Endothelial cell of umbilical vein (primary cell): ENCODE results near the gene SLC25A44. TPM values are rescaled to one million over a fixed set of nuclear protein-coding genes. Genes with fewer than 3 reads are reported as not detected.

ENCODE experiments used
- BruUV-seq: library from RNA; stranded (reverse); fragments of 400-500 nt; replicated peaks from 2 replicates; lab custom pipeline; 2021; lab: Mats Ljungman, UMichigan
- CTCF ChIA-PET: fragments of 300-600, 350-600 bp; sonication (Branson Sonifier 250); formaldehyde crosslinking; loops from one replicate; lab custom pipeline; 2021; ENCODE audit warnings: antibody characterized with exemption, inconsistent platforms; lab: Charles Lee
- POLR2A ChIA-PET: fragments of 300-600, 350-600 bp; sonication (Branson Sonifier 250); formaldehyde crosslinking; loops from one replicate; lab custom pipeline; 2021; ENCODE audit warnings: antibody characterized with exemption, inconsistent platforms; lab: Charles Lee
- DNase-seq: peaks from one replicate; pipeline ENCODE4 v3.0.0-alpha.2; 2011; ENCODE audit warnings: low read depth, low spot score
- FAIRE-seq: peaks from 2 replicates; lab custom pipeline; 2011; peaks lifted over from hg19 to GRCh38; lab: Jason Lieb, UNC
- H2AFZ ChIP-seq: 2 replicates; pipeline ENCODE4 v1.6.0; 2012; ENCODE audit warnings: low read depth, low read length, control low read depth, inconsistent platforms
- H3K27ac ChIP-seq: 2 replicates; pipeline ENCODE4 v1.5.1; 2011; ENCODE audit warnings: low read depth, mild to moderate bottlenecking, control low read depth, low read length, moderate library complexity; ENCODE audit not compliant: insufficient read depth
- H3K27me3 ChIP-seq, 2 experiments: 2 replicates each; pipeline versions ENCODE4 v1.6.0 to v1.6.1; 2011; ENCODE audit warnings: low read length in 2 of 2, mixed read lengths in 1 of 2; ENCODE audit not compliant: control insufficient read depth in 2 of 2, insufficient read depth in 2 of 2
- H3K36me3 ChIP-seq, 2 experiments: 2 replicates in 1 of 2; 3 replicates in 1 of 2; pipeline ENCODE4 v1.5.1; 2011; ENCODE audit warnings: low read length in 2 of 2, mild to moderate bottlenecking in 1 of 2, moderate library complexity in 1 of 2; ENCODE audit not compliant: control insufficient read depth in 2 of 2, insufficient read depth in 2 of 2; ENCODE audit errors: extremely low read depth in 1 of 2
- H3K4me1 ChIP-seq: 3 replicates; pipeline ENCODE4 v1.5.1; 2011; ENCODE audit warnings: mild to moderate bottlenecking, low read length; ENCODE audit not compliant: control insufficient read depth, insufficient read depth; ENCODE audit errors: extremely low read depth
- H3K4me2 ChIP-seq: 2 replicates; pipeline ENCODE4 v1.6.1; 2011; ENCODE audit warnings: low read length, control low read depth, mixed read lengths; ENCODE audit not compliant: insufficient read depth
- H3K4me3 ChIP-seq, 3 experiments: fragments of 200-600 bp in 1 of 3; sonication (generic), shearing (Covaris generic) in 1 of 3; replicated peaks in 1 of 3; 2 replicates each; pipeline ENCODE4 v1.5.1; 2011 to 2016; ENCODE audit warnings: control low read depth in 3 of 3, low read length in 3 of 3, mild to moderate bottlenecking in 2 of 3, inconsistent platforms in 1 of 3, low read depth in 1 of 3, moderate library complexity in 1 of 3; ENCODE audit not compliant: insufficient read depth in 1 of 3
- H3K79me2 ChIP-seq: 2 replicates; pipeline ENCODE4 v1.6.0; 2012; ENCODE audit warnings: low read length, inconsistent platforms; ENCODE audit not compliant: control insufficient read depth, insufficient read depth
- H3K9ac ChIP-seq: replicated peaks from 2 replicates; pipeline ENCODE3; 2011; ENCODE audit warnings: low read length, control low read depth; ENCODE audit not compliant: insufficient read depth; ENCODE audit errors: extremely low read depth
- H3K9me1 ChIP-seq: replicated peaks from 3 replicates; pipeline ENCODE4 v1.6.0; 2011; ENCODE audit warnings: mild to moderate bottlenecking, low read length; ENCODE audit not compliant: control insufficient read depth, insufficient read depth; ENCODE audit errors: extremely low read depth
- H3K9me3 ChIP-seq: replicated peaks from 2 replicates; pipeline ENCODE4 v1.5.1; 2012; ENCODE audit warnings: low read length, inconsistent platforms; ENCODE audit not compliant: control insufficient read depth, insufficient read depth
- H4K20me1 ChIP-seq: replicated peaks from 2 replicates; pipeline ENCODE3; 2011; ENCODE audit warnings: mild to moderate bottlenecking, low read length; ENCODE audit not compliant: control insufficient read depth, insufficient read depth; ENCODE audit errors: extremely low read depth
- CTCF ChIP-seq, 2 donors: IDR thresholded peaks; 1 replicate in 1 of 2; 2 replicates in 1 of 2; pipeline ENCODE4 v1.5.1; 2011; ENCODE audit warnings: low read length in 2 of 2, mild to moderate bottlenecking in 2 of 2, moderate library complexity in 2 of 2, control low read depth in 1 of 2, inconsistent platforms in 1 of 2, low read depth in 1 of 2; ENCODE audit not compliant: insufficient read depth in 1 of 2; ENCODE audit errors: extremely low read depth in 1 of 2
- EZH2 ChIP-seq: IDR thresholded peaks from 2 replicates; pipeline ENCODE4 v1.6.1; 2012; ENCODE audit warnings: borderline replicate concordance, low read depth, mild to moderate bottlenecking, moderate library complexity, low read length, inconsistent platforms; ENCODE audit not compliant: severe bottlenecking
- FOS ChIP-seq: IDR thresholded peaks from 2 replicates; pipeline ENCODE4 v1.6.1; 2011; ENCODE audit warnings: mild to moderate bottlenecking, low read length, moderate library complexity, borderline replicate concordance; ENCODE audit not compliant: insufficient read depth
- GATA2 ChIP-seq: IDR thresholded peaks from 2 replicates; pipeline ENCODE4 v1.7.0; 2011; ENCODE audit warnings: low read depth, mild to moderate bottlenecking, moderate library complexity, mixed read lengths, low read length; ENCODE audit not compliant: insufficient read length, insufficient read depth
- JUN ChIP-seq: IDR thresholded peaks from 2 replicates; pipeline ENCODE4 v1.6.1; 2011; ENCODE audit warnings: borderline replicate concordance, low read depth; ENCODE audit not compliant: insufficient read length, insufficient read depth
- MAX ChIP-seq: IDR thresholded peaks from 2 replicates; pipeline ENCODE4 v1.6.1; 2011; ENCODE audit not compliant: insufficient read depth, insufficient read length
- MYC ChIP-seq: IDR thresholded peaks from one replicate; pipeline ENCODE4 v1.6.1; 2011; ENCODE audit warnings: mild to moderate bottlenecking, low read depth, low read length
- POLR2A ChIP-seq: IDR thresholded peaks from 2 replicates; pipeline ENCODE4 v1.6.1; 2012; ENCODE audit warnings: low read depth, mild to moderate bottlenecking, control low read depth, low read length
- POLR2AphosphoS5 ChIP-seq: IDR thresholded peaks from 2 replicates; pipeline ENCODE4 v1.6.1; 2012; ENCODE audit warnings: low read depth, mild to moderate bottlenecking, control low read depth, low read length, moderate library complexity; ENCODE audit not compliant: insufficient read depth
- dilution Hi-C: fragments of 300-500 bp; cut with MboI; formaldehyde crosslinking; loops from one replicate; pipeline ENCODE4 v1.15.0; 2019; ENCODE audit warnings: low sequenced_read_pairs; ENCODE audit not compliant: extremely low pct_ligation_motif_present
- intact Hi-C: fragments of 100-400 bp; cut with micrococcal nuclease; formaldehyde crosslinking; loops from one replicate; pipeline ENCODE4 v1.10.0; 2022
- polyA plus RNA-seq, 4 experiments: library from polyadenylated mRNA; depleted of rRNA in 3 of 4; stranded (reverse) in 3 of 4; unstranded in 1 of 4; fragments of >200 nt; gene quantifications; 2 replicates each; pipeline versions ENCODE4 v1.2.1 to v1.2.3, GENCODE V29; 2011 to 2012; ENCODE audit warnings: missing spikeins in 1 of 4
- total RNA-seq: library from RNA; stranded (reverse); gene quantifications from 2 replicates; pipeline ENCODE4 v1.2.3, GENCODE V29; 2021

Gene SLC25A44
- total and polyA plus RNA-seq, 2 donors (not counting 3 experiments of a cell fraction or from before 2014, with no cell fraction given): 24.0 to 30.6 TPM

- Histone ChIP-seq H3K4me1 (peaks cover 20% of the 10 kb centered on the region), H4K20me1 (no peaks in the 10 kb centered on the region), H3K9ac (no peak overlapping the region), H3K79me2 (no peaks in the 10 kb centered on the region), H3K27me3 (no peaks in the 10 kb centered on the region), H2AFZ (no peak overlapping the region), H3K4me2 (no peak overlapping the region), H3K36me3 (no peaks in the 10 kb centered on the region), H3K27ac (no peak overlapping the region), H3K9me1 (no peaks in the 10 kb centered on the region), H3K9me3 (no peaks in the 10 kb centered on the region), H3K4me3 (no peak overlapping the region)
- FAIRE-seq (no peak), DNase-seq (no peak)
- TF ChIP-seq POLR2A (no peak), POLR2AphosphoS5 (no peak), GATA2 (no peak), MYC (no peak), FOS (no peak), JUN (no peak), MAX (no peak), CTCF (IDR thresholded peaks at IDR 0.05; ENCODE audit: extremely low read depth in 1 of 2, insufficient read depth in 1 of 2, low read depth in 1 of 2, low read length in 2 of 2) (no peak), EZH2 (no peak)
- intact Hi-C loops: no loop called here
- CTCF ChIA-PET: interaction anchor here (0.6 to 2.1 kb wide), 4 partner anchors 19 to 61 kb away, joined by 3 to 15 read pairs (median 6); partner anchors contain the start of gene PMF1
- BruUV-seq: no TSS peak
- dilution Hi-C loops: no loop called here
- POLR2A ChIA-PET: interaction anchor here (0.7 kb wide), 2 partner anchors 118 to 122 kb away, joined by 3 to 7 read pairs; no protein-coding TSS in a partner anchor
Observed at GRCh38 chr1:156164125-156164831, 29.6 kb upstream of the SLC25A44 start.
